IMR-90 (cell line): ENCODE results near the gene UTP3. TPM values are rescaled to one million over a fixed set of nuclear protein-coding genes. Genes with fewer than 3 reads are reported as not detected.

Experiments used
- ATAC-seq: fragments of 200-7000 bp; cut with Tn5 transposase; 2 replicates; pipeline ENCODE4 v1.9.1; 2020; ENCODE audit warnings: low read depth, mild to moderate bottlenecking, moderate library complexity
- BruUV-seq: library from RNA; stranded (reverse); fragments of 400-500 nt; replicated peaks from 2 replicates; lab custom pipeline; 2021; lab: Mats Ljungman, UMichigan
- CTCF ChIA-PET: fragments of 300-600 bp; formaldehyde crosslinking; extraction: SDS; loops from one replicate; lab custom pipeline; 2021; ENCODE audit warnings: antibody characterized with exemption; lab: Yijun Ruan, JAX
- POLR2A ChIA-PET: fragments of 300-600 bp; sonication (Branson Sonifier 250); formaldehyde crosslinking; loops from one replicate; lab custom pipeline; 2022; ENCODE audit warnings: antibody characterized with exemption; ENCODE audit not compliant: unreplicated experiment; lab: Charles Lee
- DNase-seq: peaks from one replicate; pipeline ENCODE4 v3.0.0; 2013
- H2AFZ ChIP-seq: replicated peaks from 2 replicates; pipeline ENCODE3; 2013; ENCODE audit warnings: low read length, mild to moderate bottlenecking; ENCODE audit not compliant: poor library complexity
- H2AK5ac ChIP-seq: 2 replicates; pipeline ENCODE4 v1.6.1; 2013; ENCODE audit warnings: low read depth, low read length, inconsistent platforms
- H2AK9ac ChIP-seq: replicated peaks from 2 replicates; pipeline ENCODE3; 2013; ENCODE audit warnings: mild to moderate bottlenecking, low read depth, low read length, moderate library complexity; ENCODE audit not compliant: poor library complexity
- H2BK120ac ChIP-seq: 2 replicates; pipeline ENCODE4 v1.6.1; 2013; ENCODE audit warnings: low read depth, low read length, inconsistent platforms
- H2BK15ac ChIP-seq: 3 replicates; pipeline ENCODE4 v1.6.1; 2013; ENCODE audit warnings: low read depth, low read length, inconsistent platforms
- H2BK20ac ChIP-seq: 2 replicates; pipeline ENCODE4 v1.6.1; 2013; ENCODE audit warnings: low read depth, mild to moderate bottlenecking, inconsistent platforms, low read length, moderate library complexity
- H2BK5ac ChIP-seq: 2 replicates; pipeline ENCODE4 v1.6.1; 2013; ENCODE audit warnings: mild to moderate bottlenecking, low read depth, low read length, inconsistent platforms; ENCODE audit not compliant: poor library complexity, severe bottlenecking
- H3K14ac ChIP-seq: replicated peaks from 2 replicates; pipeline ENCODE4 v1.6.1; 2013; ENCODE audit warnings: low read depth, low read length, inconsistent platforms
- H3K18ac ChIP-seq: 2 replicates; pipeline ENCODE4 v1.6.1; 2013; ENCODE audit warnings: low read depth, low read length, control low read depth
- H3K23ac ChIP-seq: 2 replicates; pipeline ENCODE4 v1.6.1; 2013; ENCODE audit warnings: low read depth, low read length, inconsistent platforms
- H3K27ac ChIP-seq: 2 replicates; pipeline ENCODE4 v1.5.1; 2013; ENCODE audit warnings: mild to moderate bottlenecking, control low read depth, low read length; ENCODE audit not compliant: insufficient read depth
- H3K27me3 ChIP-seq: 2 replicates; pipeline ENCODE4 v1.6.1; 2013; ENCODE audit warnings: low read length; ENCODE audit not compliant: control insufficient read depth, insufficient read depth
- H3K36me3 ChIP-seq: 2 replicates; pipeline ENCODE4 v1.6.1; 2013; ENCODE audit warnings: low read length, mixed read lengths; ENCODE audit not compliant: control insufficient read depth, insufficient read depth
- H3K4ac ChIP-seq: 2 replicates; pipeline ENCODE4 v1.6.1; 2013; ENCODE audit warnings: low read depth, low read length, inconsistent platforms
- H3K4me1 ChIP-seq: 2 replicates; pipeline ENCODE4 v1.6.1; 2013; ENCODE audit warnings: low read length, mixed read lengths; ENCODE audit not compliant: control insufficient read depth, insufficient read depth
- H3K4me2 ChIP-seq: 2 replicates; pipeline ENCODE4 v1.6.1; 2013; ENCODE audit warnings: low read depth, mild to moderate bottlenecking, control low read depth, low read length, moderate library complexity
- H3K4me3 ChIP-seq: 2 replicates; pipeline ENCODE4 v1.5.1; 2013; ENCODE audit warnings: low read depth, mild to moderate bottlenecking, control low read depth, low read length, moderate library complexity; ENCODE audit not compliant: insufficient read depth
- H3K56ac ChIP-seq: 2 replicates; pipeline ENCODE4 v1.6.1; 2013; ENCODE audit warnings: low read length, inconsistent platforms; ENCODE audit not compliant: insufficient read depth; ENCODE audit errors: extremely low read depth
- H3K79me1 ChIP-seq, 2 experiments: 2 replicates each; pipeline ENCODE4 v1.6.1; 2013; ENCODE audit warnings: low read length in 2 of 2, inconsistent platforms in 1 of 2, low read depth in 1 of 2
- H3K9ac ChIP-seq: 2 replicates; pipeline ENCODE4 v1.6.1; 2013; ENCODE audit warnings: low read depth, low read length, control low read depth
- H3K9me1 ChIP-seq: 2 replicates; pipeline ENCODE4 v1.6.1; 2013; ENCODE audit warnings: low read length, inconsistent platforms; ENCODE audit not compliant: insufficient read depth
- H3K9me3 ChIP-seq: 2 replicates; pipeline ENCODE4 v1.6.1; 2013; ENCODE audit warnings: low read length; ENCODE audit not compliant: control insufficient read depth, insufficient read depth
- H4K20me1 ChIP-seq: 2 replicates; pipeline ENCODE4 v1.6.1; 2013; ENCODE audit warnings: low read length, inconsistent platforms; ENCODE audit not compliant: insufficient read depth
- H4K5ac ChIP-seq: 2 replicates; pipeline ENCODE4 v1.6.1; 2013; ENCODE audit warnings: mild to moderate bottlenecking, low read depth, low read length, control low read depth
- H4K8ac ChIP-seq, 2 experiments: 2 replicates each; pipeline ENCODE4 v1.6.1; 2013; ENCODE audit warnings: low read depth in 2 of 2, low read length in 2 of 2, control low read depth in 1 of 2, inconsistent platforms in 1 of 2
- H4K91ac ChIP-seq: 2 replicates; pipeline ENCODE4 v1.6.1; 2013; ENCODE audit warnings: low read depth, low read length, inconsistent platforms; ENCODE audit not compliant: insufficient read depth
- CEBPB ChIP-seq: IDR thresholded peaks from 2 replicates; pipeline ENCODE4 v1.6.1; 2012; ENCODE audit warnings: low read depth, low read length, improper control_type of control experiment
- MAFK ChIP-seq: IDR thresholded peaks from 2 replicates; pipeline ENCODE4 v1.6.1; 2012; ENCODE audit warnings: low read depth, low read length, improper control_type of control experiment
- WGBS, 2 experiments: methylation state at CpG; one replicate each; pipeline versions ENCODE4 v1.1.5 to v1.1.7; 2013; ENCODE audit warnings: missing lambda C conversion rate in 2 of 2; ENCODE audit not compliant: insufficient read length in 1 of 2; ENCODE audit errors: extremely low coverage in 2 of 2; 5-methylcytosine and 5-hydroxymethylcytosine counted together
- dilution Hi-C: fragments of 300-500 bp; cut with HindIII; formaldehyde crosslinking; loops from one replicate; pipeline ENCODE4 v1.14.3; 2018; ENCODE audit warnings: low sequenced_read_pairs; ENCODE audit not compliant: unreplicated experiment
- in situ Hi-C: fragments of 300-500 bp; cut with MboI; formaldehyde crosslinking; loops from 3 replicates; pipeline ENCODE4 v1.14.3; 2019; ENCODE audit warnings: low sequenced_read_pairs, inconsistent platforms, mixed read lengths
- intact Hi-C: fragments of 100-400 bp; cut with micrococcal nuclease; formaldehyde crosslinking; loops from 2 replicates; pipeline ENCODE4 v1.10.0; 2022
- polyA plus RNA-seq, 3 experiments: library from polyadenylated mRNA; depleted of rRNA; stranded (reverse); fragments of >200 nt; gene quantifications; 2 replicates each; pipeline ENCODE4 v1.2.3, GENCODE V29; 2012; ENCODE audit warnings: low replicate concordance in 1 of 3
- total RNA-seq: library from RNA; depleted of rRNA; stranded (reverse); fragments of >200 nt; gene quantifications from 2 replicates; pipeline ENCODE4 v1.2.3, GENCODE V29; 2012

Gene UTP3
- total and polyA plus RNA-seq, 2 of the 4 experiments (the other 2 are of a cell fraction), result 14.9 to 30.7 TPM

DNA sequence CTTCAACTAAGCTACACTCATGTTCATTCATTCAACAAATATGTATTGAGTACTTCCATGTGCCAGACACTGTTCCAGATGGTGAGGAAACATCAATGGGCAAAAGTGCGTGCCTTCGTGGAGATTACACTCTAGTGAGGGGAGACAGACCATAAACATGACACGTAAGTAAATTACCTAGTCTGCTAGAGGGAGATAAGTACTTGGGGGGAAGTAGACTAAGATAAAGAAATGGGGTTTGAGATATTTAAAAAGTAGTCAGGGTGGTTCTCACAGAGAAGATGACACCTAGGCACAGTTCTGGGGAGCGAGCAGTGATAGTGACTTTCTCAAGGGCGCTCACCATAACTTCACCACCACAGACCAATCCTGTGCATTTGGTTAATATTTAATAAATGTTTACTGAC, 33.7 kb upstream of the UTP3 start:
- H3K23ac ChIP-seq, result no peak overlapping the region
- ChIA-PET POLR2A (no interaction called here), CTCF (interaction anchor here (0.7 kb wide), 1 partner anchor 34 kb away, joined by 3 read pairs; the partner anchor contains the start of gene UTP3)
- TF ChIP-seq CEBPB (0 out of 2 replicates have a peak, but pooled peaks have one; percentile 1), MAFK (no peak)
- H2BK20ac ChIP-seq, result no peak overlapping the region
- H3K9me3 ChIP-seq, result no peaks in the 10 kb centered on the region
- dilution Hi-C loops, result no loop called here
- intact Hi-C loops, result no loop called here
- H3K36me3 ChIP-seq, result no peaks in the 10 kb centered on the region
- H2BK120ac ChIP-seq, result no peak overlapping the region
- no peak for ATAC-seq
- no peak overlapping the region for H4K5ac ChIP-seq
- H4K91ac ChIP-seq, result no peak overlapping the region
- H3K14ac ChIP-seq, result no peak overlapping the region
- H3K27me3 ChIP-seq, result no peaks in the 10 kb centered on the region
- in situ Hi-C loops, result no loop called here
- H3K18ac ChIP-seq, result no peak overlapping the region
- no peak overlapping the region for H2BK5ac ChIP-seq
- WGBS, 2 experiments, result 50% methylated on average over 2 of the region's 5 CpGs; no CpG with 5 or more reads in 1 of the 2 experiments
- H3K9me1 ChIP-seq, result no peaks in the 10 kb centered on the region
- no peak overlapping the region for H2AK5ac ChIP-seq
- H2AK9ac ChIP-seq, result no peak overlapping the region
- H3K4me2 ChIP-seq, result no peak overlapping the region
- no peak overlapping the region for H3K4me3 ChIP-seq
- no peak overlapping the region for H3K4ac ChIP-seq
- H3K79me1 ChIP-seq, result no peaks in the 10 kb centered on the region
- H3K4me1 ChIP-seq, result peaks cover 2% of the 10 kb centered on the region; the same call in 1 of the 2 replicates
- BruUV-seq, result no TSS peak
- H3K56ac ChIP-seq, result no peak overlapping the region
- no peak overlapping the region for H2BK15ac ChIP-seq
- H4K8ac ChIP-seq, result no peak overlapping the region
- H4K20me1 ChIP-seq, result no peaks in the 10 kb centered on the region
- no peak overlapping the region for H2AFZ ChIP-seq
- DNase-seq, result peak; percentile 55
- no peak overlapping the region for H3K27ac ChIP-seq
- no peak overlapping the region for H3K9ac ChIP-seq
